Activated CD4-positive, alpha-beta T cell treated with anti-CD3 and anti-CD28 coated beads, Interleukin-2, amount 50 U/mL, for 1 hour (primary cell): ENCODE results near the gene CXCL12.

Experiments used
- DNase-seq: peaks from one replicate; pipeline ENCODE4 v3.0.0-alpha.2; 2020

The CXCL12 gene

DNA sequence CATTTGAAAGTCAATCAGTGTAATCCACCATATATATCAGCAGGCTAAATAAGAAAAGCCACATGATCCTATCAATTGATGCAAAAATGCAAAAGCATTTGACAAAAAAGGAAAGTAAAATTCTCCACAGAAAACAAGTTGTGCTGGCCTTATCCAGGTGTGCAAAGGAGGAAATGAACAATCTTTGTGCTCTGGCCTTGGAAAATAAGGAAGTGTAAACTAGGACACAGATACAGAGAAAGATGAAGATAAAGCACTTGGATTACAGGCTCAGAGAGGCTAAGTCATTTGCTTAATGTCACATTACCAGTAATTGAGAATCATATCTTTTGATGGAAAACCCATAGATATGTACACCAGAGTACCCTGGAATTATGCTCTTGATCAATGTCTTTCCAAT lies 54.5 kb downstream of the CXCL12 start:
- DNase-seq, result no peak

- DNase-seq, result no peak
These were observed 57.4 kb downstream of the CXCL12 start for GRCh38 chr10:44327461-44327860.
